ENCODE measurements around the gene ZNF273. TPM values are rescaled to one million over a fixed set of nuclear protein-coding genes. Genes with fewer than 3 reads are reported as not detected.

The ZNF273 gene
- total RNA-seq, 2 experiments from 2014 or later = 22.8 to 23.7 TPM

DNA sequence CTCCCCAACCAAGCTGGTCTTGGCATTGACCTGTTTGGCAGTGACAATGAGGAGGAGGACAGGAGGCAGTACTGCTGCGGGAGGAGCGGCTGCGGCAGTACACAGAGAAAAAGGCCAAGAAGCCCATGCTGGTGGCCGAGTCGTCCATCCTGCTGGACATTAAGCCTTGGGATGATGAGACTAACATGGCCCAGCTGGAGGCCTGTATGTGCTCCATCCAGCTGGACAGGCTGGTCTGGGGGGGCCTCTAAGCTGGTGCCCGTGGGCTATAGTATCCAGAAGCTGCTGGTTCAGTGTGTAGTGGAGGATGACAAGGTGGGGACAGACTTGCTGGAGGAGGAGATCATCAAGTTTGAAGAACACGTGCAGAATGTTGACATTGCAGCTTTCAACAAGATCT is 39.1 kb upstream of the ZNF273 start:
- Histone ChIP-seq H3K27ac (ENCODE audit: low read depth, low read length, poor library complexity, severe bottlenecking) (no peak overlapping the region), H3K4me3 (ENCODE audit: low read depth, low read length, poor library complexity, severe bottlenecking) (no peak overlapping the region), H3K36me3 (ENCODE audit: insufficient read depth, low read length) (no peaks in the 10 kb centered on the region), H3K9me3 (ENCODE audit: low read length) (no peaks in the 10 kb centered on the region), H2AFZ (ENCODE audit: low read length) (no peak overlapping the region), H3K4me2 (ENCODE audit: low read length) (no peak overlapping the region), H3K79me2 (ENCODE audit: insufficient read depth, low read depth, low read length) (no peaks in the 10 kb centered on the region), H4K20me1 (ENCODE audit: insufficient read depth, low read length) (no peaks in the 10 kb centered on the region), H3K9me2 (ENCODE audit: insufficient read depth, low read length) (no peaks in the 10 kb centered on the region), H3K4me1 (ENCODE audit: insufficient read depth, low read length, poor library complexity, severe bottlenecking) (no peaks in the 10 kb centered on the region)
- ChIA-PET POLR2A (no interaction called here), CTCF (ENCODE audit: unreplicated experiment) (no interaction called here)
- no peak for DNase-seq (ENCODE audit: low spot score)
- intact Hi-C loops (cut with micrococcal nuclease; ENCODE audit: unreplicated experiment) = no loop called here
- BruUV-seq (replicated peaks) = no TSS peak
- TF ChIP-seq, protein P1, sequence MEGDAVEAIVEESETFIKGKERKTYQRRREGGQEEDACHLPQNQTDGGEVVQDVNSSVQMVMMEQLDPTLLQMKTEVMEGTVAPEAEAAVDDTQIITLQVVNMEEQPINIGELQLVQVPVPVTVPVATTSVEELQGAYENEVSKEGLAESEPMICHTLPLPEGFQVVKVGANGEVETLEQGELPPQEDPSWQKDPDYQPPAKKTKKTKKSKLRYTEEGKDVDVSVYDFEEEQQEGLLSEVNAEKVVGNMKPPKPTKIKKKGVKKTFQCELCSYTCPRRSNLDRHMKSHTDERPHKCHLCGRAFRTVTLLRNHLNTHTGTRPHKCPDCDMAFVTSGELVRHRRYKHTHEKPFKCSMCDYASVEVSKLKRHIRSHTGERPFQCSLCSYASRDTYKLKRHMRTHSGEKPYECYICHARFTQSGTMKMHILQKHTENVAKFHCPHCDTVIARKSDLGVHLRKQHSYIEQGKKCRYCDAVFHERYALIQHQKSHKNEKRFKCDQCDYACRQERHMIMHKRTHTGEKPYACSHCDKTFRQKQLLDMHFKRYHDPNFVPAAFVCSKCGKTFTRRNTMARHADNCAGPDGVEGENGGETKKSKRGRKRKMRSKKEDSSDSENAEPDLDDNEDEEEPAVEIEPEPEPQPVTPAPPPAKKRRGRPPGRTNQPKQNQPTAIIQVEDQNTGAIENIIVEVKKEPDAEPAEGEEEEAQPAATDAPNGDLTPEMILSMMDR (conservative IDR thresholded peaks at IDR 0.05; ENCODE audit: low read length) = no peak
- TF ChIP-seq EZH2phosphoT487 (IDR thresholded peaks at IDR 0.05; ENCODE audit: borderline replicate concordance, low read depth, low read length) = no peak

DNA sequence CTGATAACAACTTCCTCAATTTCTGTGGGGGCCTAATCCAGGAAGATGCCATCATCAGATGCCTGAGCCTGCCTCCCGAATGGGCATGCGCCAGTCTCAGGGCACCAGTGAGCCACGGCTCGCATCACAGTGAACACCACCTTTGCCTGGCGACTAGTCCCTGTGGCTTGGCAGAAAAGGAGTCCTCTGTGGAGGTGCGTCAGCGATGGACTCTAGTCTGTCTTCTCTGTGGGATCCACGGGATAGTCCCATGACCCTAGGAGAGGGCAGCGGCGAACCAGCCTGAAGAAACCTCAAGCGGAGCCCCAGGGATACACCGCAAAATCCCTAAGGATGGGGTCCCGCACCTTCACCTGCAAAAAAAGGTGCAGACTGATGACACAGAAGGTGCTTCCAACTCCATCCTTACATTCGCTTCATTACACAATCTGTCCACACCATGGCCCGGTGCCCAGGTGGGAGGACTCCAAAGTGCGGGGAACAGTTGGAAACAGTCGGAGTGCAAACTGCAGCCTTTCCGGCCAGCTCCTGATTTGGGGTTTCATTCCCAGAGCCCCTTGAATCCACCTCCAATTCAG is 35.1 kb upstream of the ZNF273 start:
- no peak overlapping the region for H3K4me2 ChIP-seq (ENCODE audit: low read length)
- H3K4me1 ChIP-seq (ENCODE audit: insufficient read depth, low read length, poor library complexity, severe bottlenecking) = no peaks in the 10 kb centered on the region
- no peaks in the 10 kb centered on the region for H3K9me2 ChIP-seq (ENCODE audit: insufficient read depth, low read length)
- H3K9me3 ChIP-seq (ENCODE audit: low read length) = no peaks in the 10 kb centered on the region
- H3K79me2 ChIP-seq (ENCODE audit: insufficient read depth, low read depth, low read length) = no peaks in the 10 kb centered on the region
- BruUV-seq (replicated peaks) = no TSS peak
- no peaks in the 10 kb centered on the region for H3K36me3 ChIP-seq (ENCODE audit: insufficient read depth, low read length)
- ChIA-PET CTCF (ENCODE audit: unreplicated experiment) (no interaction called here), POLR2A (no interaction called here)
- no peak overlapping the region for H3K27ac ChIP-seq (ENCODE audit: low read depth, low read length, poor library complexity, severe bottlenecking)
- no peak overlapping the region for H3K4me3 ChIP-seq (ENCODE audit: low read depth, low read length, poor library complexity, severe bottlenecking)
- intact Hi-C loops (cut with micrococcal nuclease; ENCODE audit: unreplicated experiment) = no loop called here
- H2AFZ ChIP-seq (ENCODE audit: low read length) = no peak overlapping the region
- no peaks in the 10 kb centered on the region for H4K20me1 ChIP-seq (ENCODE audit: insufficient read depth, low read length)
- TF ChIP-seq, protein P1 (conservative IDR thresholded peaks at IDR 0.05; ENCODE audit: low read length) = no peak
- TF ChIP-seq EZH2phosphoT487 (IDR thresholded peaks at IDR 0.05; ENCODE audit: borderline replicate concordance, low read depth, low read length) = no peak
- DNase-seq (ENCODE audit: low spot score) = no peak

DNA sequence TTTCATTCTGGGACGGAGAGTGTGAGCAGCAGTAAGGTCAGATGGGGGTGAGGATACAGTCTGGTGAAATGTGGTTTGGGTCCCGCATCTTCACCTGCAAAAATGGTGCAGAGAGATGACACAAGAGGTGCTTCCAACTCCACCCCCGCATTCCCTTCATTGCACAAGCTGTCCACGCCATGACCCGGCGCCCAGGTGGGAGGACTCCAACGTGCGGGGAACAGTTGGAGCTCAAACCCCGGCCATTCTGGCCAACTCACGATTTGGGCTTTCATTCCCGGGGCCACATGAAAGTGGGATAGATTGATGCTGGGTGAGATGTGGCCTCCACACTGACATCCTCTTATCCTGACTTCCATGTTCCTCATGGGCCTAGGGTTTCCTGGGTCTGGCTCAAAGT is 34.6 kb upstream of the ZNF273 start:
- no peaks in the 10 kb centered on the region for H3K4me1 ChIP-seq (ENCODE audit: insufficient read depth, low read length, poor library complexity, severe bottlenecking)
- H3K79me2 ChIP-seq (ENCODE audit: insufficient read depth, low read depth, low read length) = no peaks in the 10 kb centered on the region
- no peaks in the 10 kb centered on the region for H3K9me2 ChIP-seq (ENCODE audit: insufficient read depth, low read length)
- TF ChIP-seq EZH2phosphoT487 (IDR thresholded peaks at IDR 0.05; ENCODE audit: borderline replicate concordance, low read depth, low read length) = no peak
- TF ChIP-seq, protein P1 (conservative IDR thresholded peaks at IDR 0.05; ENCODE audit: low read length) = no peak
- DNase-seq (ENCODE audit: low spot score) = no peak
- BruUV-seq (replicated peaks) = no TSS peak
- no peak overlapping the region for H2AFZ ChIP-seq (ENCODE audit: low read length)
- CTCF ChIA-PET (ENCODE audit: unreplicated experiment) = no interaction called here
- intact Hi-C loops (cut with micrococcal nuclease; ENCODE audit: unreplicated experiment) = no loop called here
- H3K4me3 ChIP-seq (ENCODE audit: low read depth, low read length, poor library complexity, severe bottlenecking) = no peak overlapping the region
- H3K36me3 ChIP-seq (ENCODE audit: insufficient read depth, low read length) = no peaks in the 10 kb centered on the region
- POLR2A ChIA-PET = no interaction called here
- no peaks in the 10 kb centered on the region for H4K20me1 ChIP-seq (ENCODE audit: insufficient read depth, low read length)
- no peak overlapping the region for H3K4me2 ChIP-seq (ENCODE audit: low read length)
- H3K9me3 ChIP-seq (ENCODE audit: low read length) = no peaks in the 10 kb centered on the region
- H3K27ac ChIP-seq (ENCODE audit: low read depth, low read length, poor library complexity, severe bottlenecking) = no peak overlapping the region

Data from OCI-LY7 (cell line).